ENCODE measurements around the gene HMGCS1. TPM values are rescaled to one million over a fixed set of nuclear protein-coding genes. Genes with fewer than 3 reads are reported as not detected.

Gene HMGCS1
- total and polyA plus RNA-seq, 9 of the 15 experiments (the other 6 are each of a cell fraction or from before 2014, with no cell fraction given), result 43.7 to 337 (median 111) TPM

- Histone ChIP-seq H3K36me3 (ENCODE audit: control insufficient read depth, insufficient read depth, low read length) (peaks cover 90% of the 10 kb centered on the region), H3K4me1 (replicated peaks in 1 of 2; ENCODE audit: control insufficient read depth in 2 of 2, insufficient read depth in 2 of 2, low read length in 2 of 2) (peaks cover 9 to 45% of the 10 kb centered on the region in 2 experiments), H3K9me1 (ENCODE audit: control insufficient read depth, insufficient read depth, low read length) (no peaks in the 10 kb centered on the region), H3K27ac (ENCODE audit: extremely low read depth, low read depth, low read length) (no peak overlapping the region), H3K79me2 (ENCODE audit: control insufficient read depth, insufficient read depth, low read length) (peaks cover 96% of the 10 kb centered on the region), H3K9ac (ENCODE audit: insufficient read depth in 1 of 2, low read depth in 2 of 2, low read length in 2 of 2) (no peak overlapping the region), H3K27me3 (ENCODE audit: control insufficient read depth in 2 of 2, insufficient read depth in 2 of 2, low read length in 2 of 2) (no peaks in the 10 kb centered on the region), H3K4me3 (no peak overlapping the region), H3K9me3 (replicated peaks; ENCODE audit: control insufficient read depth, insufficient read depth, low read depth, low read length) (no peaks in the 10 kb centered on the region), H4K20me1 (replicated peaks; ENCODE audit: control insufficient read depth, insufficient read depth, low read length) (peaks cover 29% of the 10 kb centered on the region), H3K4me2 (ENCODE audit: insufficient read depth, low read length) (no peak overlapping the region), H2AFZ (ENCODE audit: low read depth, low read length) (no peak overlapping the region)
- BruUV-seq (replicated peaks), result no TSS peak
- WGBS (ENCODE audit: insufficient coverage, low coverage, missing lambda C conversion rate), result 53% methylated on average over 1 of the region's 1 CpG
- ChIA-PET POLR2A (no interaction called here), CTCF (ENCODE audit: low intra/inter-chr PET ratio) (interaction anchor here (0.6 to 1.9 kb wide), 3 partner anchors 77 to 225 kb away, joined by 3 to 7 read pairs (median 4); no protein-coding TSS in a partner anchor)
- no peak for FAIRE-seq
- in situ Hi-C loops (cut with MboI) (no loop called here), intact Hi-C loops (cut with micrococcal nuclease) (loop anchor here (10.0 kb wide), 1 partner anchor 300 kb away; the partner anchor contains the start of gene NNT)
- TF ChIP-seq CBFB (CRISPR knock-in tag; IDR thresholded peaks at IDR 0.05) (no peak), HDAC6 (IDR thresholded peaks at IDR 0.05; ENCODE audit: low read depth, low read length) (no peak), FOSL1 (tag; conservative IDR thresholded peaks at IDR 0.05) (no peak), TRIM24 (IDR thresholded peaks at IDR 0.05) (no peak), BCL6 (CRISPR knock-in tag; IDR thresholded peaks at IDR 0.05) (no peak), DACH1 (IDR thresholded peaks at IDR 0.05; ENCODE audit: partially characterized antibody) (no peak), ZNF277 (CRISPR knock-in tag; IDR thresholded peaks at IDR 0.05; ENCODE audit: borderline replicate concordance) (no peak), NCOA4 (IDR thresholded peaks at IDR 0.05; ENCODE audit: partially characterized antibody) (no peak), PCBP1 (IDR thresholded peaks at IDR 0.05; ENCODE audit: low read depth, low read length, poor library complexity, severe bottlenecking) (no peak), TAF7 (tag; IDR thresholded peaks at IDR 0.05) (no peak), SNRNP70 (optimal IDR thresholded peaks at IDR 0.05; ENCODE audit: low read depth, low read length) (no peak), ZSCAN32 (CRISPR knock-in tag; IDR thresholded peaks at IDR 0.05) (no peak), FOXA1 (IDR thresholded peaks at IDR 0.05; ENCODE audit: borderline replicate concordance) (no peak), MBD2 (IDR thresholded peaks at IDR 0.05; ENCODE audit: borderline replicate concordance, low read depth) (no peak)
- DNase-seq (ENCODE audit: extremely low read depth in 1 of 4, low spot score in 3 of 4), result no peak
- ATAC-seq, result no peak
These were observed 8.7 kb downstream of the HMGCS1 start for GRCh38 chr5:43304525-43304924.
